ENCODE data around the gene CPZ.
"Not testable (repeated sequence)": the region's sequence is repeated elsewhere in the genome, so short reads cannot be mapped to it uniquely, and the experiment has no call there.

Gene CPZ

DNA sequence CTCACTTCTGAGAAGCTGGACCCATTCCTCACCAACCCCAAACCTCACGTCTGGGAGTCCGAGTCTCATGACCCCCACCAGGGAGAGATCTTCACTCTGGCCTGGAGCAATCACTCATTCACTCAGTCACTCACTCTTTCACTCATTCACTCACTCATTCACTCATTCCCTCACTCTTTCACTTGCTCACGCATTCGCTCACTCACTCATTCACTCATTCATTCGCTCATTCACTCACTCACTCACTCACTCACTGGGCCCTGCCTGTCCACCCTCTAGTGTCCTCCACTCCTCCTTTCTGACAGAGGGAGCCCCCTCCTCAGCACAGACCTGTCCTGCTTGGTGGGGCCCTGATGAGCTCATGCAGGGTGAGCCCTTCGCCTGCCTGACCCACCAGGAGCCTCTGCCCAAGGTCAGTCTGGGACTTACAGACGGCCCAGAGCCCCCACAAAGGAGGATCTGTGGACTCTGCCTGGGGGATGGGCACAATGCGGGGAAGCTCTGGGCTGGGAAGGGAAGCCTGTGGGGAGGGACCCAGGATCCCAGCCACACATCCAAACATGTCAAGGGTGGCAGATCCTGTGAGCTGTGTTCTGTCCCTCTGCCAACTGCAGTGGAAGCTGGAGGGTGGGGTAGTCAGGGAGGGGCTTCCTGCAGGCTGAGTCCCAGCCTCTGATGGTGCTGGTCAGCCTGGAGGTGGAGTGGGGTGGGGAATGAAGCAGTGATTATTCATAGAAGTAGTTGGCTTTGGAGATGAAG is 18.5 kb downstream of the CPZ start:
- DNase-seq (ENCODE audit: low spot score) = no peak

DNA sequence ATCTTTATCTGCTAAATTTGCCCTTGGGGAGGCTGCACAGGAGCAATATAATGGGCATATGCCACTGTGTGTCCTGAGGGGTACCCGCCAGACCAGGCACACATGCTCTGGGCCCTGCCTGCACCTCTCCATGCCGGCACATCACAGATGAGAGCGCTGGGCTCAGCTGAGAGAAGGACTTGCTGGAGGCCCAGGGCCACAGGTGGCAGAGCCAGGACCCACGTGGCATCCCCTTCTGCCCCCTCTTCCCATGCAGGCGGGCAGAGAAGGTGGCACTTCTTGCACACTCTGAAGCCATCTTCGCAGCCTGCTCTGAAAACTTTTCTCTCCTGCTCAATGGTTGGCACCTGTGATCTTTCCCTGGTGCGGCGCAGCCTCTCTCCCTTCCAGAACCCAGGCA is 20.1 kb downstream of the CPZ start:
- no peak for DNase-seq (ENCODE audit: low spot score)

DNA sequence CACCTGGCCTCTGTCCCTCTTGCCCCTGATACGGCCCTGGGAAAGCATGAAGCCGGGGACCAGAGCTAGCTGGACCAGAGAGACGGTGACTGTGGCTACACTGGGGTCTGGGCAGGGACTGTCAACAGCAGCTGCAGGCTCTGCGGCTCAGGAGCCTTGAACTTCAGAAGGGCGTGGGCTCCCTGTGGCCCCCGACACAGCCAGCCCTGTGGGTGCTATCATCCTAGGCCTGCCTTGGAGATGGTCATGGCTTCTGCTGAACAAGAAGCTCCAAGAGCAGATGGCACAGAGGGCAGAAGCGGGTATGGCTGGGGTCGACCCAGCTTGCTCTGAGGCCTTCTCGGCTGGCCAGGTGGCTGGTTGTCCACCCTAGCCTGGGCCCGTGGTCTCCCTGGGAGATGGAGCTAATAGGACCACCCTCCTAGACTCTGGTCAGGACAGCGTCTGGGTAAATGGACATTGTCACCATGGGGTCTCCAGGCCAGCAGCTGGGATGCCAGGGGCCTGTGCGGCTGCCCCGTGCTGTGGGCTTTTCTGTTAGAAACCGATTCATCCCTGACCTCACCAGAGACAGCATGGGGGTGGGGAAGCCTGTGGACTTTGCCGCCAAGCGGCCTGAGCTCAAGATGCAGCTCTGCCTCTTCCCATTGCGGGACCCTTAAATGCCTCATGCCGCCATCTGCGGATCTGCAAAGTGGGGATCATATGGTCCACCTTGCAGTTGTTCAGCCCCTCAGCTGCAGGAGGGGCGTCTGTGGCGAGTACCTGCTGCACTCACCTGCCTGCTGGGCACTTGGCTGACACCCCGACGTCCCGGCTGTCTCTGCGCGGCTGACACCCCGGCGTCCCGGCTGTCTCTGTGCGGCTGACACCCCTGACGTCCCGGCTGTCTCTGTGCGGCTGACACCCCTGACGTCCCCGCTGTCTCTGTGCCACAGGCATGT is 21.1 kb downstream of the CPZ start:
- DNase-seq (ENCODE audit: low spot score) = no peak

DNA sequence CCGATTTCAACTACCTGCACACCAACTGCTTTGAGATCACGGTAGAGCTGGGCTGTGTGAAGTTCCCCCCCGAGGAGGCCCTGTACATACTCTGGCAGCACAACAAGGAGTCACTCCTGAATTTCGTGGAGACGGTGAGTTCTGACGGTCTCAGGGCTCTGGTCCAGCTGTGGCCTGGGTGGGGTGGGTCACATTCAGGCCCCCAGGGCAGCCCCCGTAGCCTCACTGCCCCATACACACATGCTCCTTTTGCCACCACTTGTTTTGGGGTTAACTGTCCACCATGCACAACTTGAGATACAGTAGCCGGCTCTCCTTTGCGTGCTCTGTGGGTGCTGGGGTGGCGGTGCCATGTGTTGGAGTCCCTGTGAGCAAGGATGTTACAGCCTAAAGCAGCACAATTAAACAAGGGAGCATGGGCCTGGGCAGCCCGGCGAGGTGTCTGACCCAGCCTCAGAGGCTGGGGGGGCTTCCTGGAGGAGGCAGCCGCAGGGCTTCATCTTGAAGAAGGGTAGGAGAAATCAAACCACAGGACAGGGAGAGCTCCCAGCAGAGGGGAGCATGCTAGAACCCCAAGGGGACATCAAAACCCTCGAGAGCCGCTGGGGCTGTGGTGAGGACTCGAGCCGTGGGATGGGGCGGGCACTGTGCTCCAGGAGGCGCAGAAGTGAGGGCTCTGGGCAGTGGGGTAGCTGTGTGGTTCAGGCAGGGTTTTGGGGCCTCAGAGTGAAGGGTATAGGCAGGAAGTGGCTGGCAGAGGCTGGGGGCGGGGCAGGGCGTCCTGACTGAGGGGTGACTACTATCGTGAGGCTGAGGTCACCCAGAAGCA is 22.0 kb downstream of the CPZ start:
- DNase-seq (ENCODE audit: low spot score) = no peak

DNA sequence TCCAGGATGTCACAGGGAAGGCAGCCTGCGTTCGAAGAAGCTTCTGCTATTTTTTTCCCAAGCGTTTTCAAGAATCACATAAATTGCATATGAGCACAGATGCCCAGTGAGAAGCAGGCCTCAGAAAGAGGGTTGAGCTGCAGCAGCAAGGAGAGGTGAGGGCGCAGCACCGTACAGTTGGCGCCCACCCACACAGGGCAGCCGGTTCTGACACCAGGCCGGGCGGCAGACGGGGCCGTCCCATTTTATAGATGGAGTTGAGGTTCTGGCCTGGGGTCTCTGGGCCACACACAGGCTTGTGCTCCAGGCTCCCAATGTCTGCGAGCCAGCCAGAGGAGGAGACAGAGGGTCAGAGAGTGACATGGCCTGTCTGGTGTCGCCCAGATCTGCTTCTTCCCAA is 22.8 kb downstream of the CPZ start:
- DNase-seq (ENCODE audit: low spot score) = no peak

DNA sequence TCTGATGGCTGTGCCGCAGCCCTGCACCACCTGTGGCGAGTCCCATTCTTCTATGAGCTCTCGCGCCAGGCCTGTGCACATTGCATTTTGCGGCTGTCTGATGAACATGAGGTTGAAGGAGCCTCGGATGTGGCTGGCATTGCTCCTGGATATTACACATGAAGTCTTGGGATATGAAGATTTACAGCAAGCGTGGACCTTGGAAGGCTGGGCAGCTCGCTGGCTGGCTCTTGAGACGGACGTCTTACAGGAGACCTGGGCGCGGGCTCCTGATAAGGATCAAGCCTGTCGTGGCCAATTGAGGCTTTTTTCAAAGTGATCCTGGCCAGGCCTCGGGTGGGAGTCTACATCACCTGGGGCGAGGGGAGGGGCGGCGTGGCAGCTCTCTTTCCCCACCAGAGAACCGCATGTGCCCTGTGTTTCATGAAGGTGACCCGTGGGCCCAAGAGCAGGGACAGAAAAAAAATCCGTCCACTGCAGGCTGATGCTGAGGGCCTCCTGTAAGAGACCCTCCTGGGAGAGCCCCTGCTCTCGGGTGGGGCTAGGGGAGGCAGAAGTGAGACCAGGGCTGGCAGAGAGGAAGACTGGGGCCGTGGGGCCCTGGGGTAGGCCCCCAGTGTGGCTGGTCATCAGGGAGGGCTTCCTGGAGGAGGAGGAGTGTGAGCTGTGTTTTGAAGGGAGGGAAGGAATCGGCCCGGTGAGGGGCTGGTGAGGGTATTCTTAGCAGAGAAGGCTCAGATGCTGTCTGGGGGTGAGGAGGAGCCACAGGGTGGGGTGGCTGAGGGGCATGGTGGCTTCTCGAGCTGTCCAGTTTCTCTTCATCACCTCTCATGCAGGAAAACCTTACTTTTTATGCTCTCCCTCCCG is 23.6 kb downstream of the CPZ start:
- no peak for DNase-seq (ENCODE audit: low spot score)

DNA sequence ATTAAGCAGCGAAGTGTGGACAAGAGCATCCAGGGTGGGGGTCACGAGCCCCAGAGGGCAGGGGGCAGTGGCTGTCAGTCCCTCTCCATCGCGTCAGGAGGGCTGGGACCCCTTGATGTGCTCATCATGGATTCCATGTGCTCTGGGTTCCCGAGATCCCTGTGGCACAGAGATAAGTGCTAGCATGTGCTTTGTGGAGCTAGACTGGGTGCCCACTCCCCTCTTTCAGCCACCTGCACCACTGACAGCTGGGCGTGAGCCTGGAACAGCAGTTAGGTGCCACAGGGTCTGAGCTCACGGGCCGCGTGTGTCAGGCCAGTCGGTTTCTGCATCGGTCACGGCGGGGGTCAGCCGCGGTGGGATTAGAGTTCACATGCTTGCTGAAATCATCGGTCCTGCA is 24.3 kb downstream of the CPZ start:
- DNase-seq (ENCODE audit: low spot score) = no peak

DNA sequence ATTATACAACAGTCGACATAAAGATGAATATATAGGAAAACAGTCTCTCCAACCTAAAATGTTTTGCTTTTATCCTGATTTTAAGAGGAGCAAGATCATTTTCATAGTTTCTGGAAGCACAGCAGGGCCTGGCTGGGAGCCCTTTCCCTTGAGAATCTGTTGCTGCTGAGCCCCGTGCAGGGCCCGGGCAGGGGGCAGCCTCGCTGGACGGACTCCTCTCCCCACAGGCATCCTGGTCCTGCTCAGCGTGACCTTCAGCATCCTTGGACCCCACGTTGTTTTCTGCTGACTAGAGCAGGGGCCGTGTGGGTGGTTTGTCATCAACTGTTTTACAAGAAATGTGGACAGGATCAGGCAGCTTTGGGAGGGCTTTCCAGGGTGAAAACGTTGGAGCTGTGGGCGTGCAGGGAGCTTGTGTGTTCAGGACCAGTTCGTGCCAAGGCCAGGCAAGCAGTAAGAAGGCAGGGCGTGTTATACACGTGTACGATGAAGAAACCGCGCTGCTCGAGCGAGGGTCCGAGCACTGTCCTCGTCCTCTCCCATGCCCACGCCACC is 25.0 kb downstream of the CPZ start:
- no peak for DNase-seq (ENCODE audit: low spot score)

DNA sequence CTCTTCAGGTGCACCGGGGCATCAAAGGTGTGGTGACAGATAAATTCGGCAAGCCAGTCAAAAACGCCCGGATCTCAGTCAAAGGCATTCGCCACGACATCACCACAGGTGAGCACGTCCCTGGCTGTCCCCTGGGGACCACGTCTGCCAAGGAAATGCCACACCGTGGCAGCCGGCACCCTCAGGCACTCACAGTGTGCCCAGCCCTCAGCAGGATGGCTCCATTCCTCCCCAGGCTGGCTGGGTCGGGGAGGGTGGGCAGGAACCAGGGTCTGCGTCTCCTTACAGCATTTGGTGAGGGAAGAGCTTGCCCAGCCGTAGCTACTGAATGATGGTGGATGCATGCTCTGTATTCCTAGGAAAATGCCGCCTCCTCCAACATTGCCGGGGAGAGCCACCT is 25.9 kb downstream of the CPZ start:
- no peak for DNase-seq (ENCODE audit: low spot score)

DNA sequence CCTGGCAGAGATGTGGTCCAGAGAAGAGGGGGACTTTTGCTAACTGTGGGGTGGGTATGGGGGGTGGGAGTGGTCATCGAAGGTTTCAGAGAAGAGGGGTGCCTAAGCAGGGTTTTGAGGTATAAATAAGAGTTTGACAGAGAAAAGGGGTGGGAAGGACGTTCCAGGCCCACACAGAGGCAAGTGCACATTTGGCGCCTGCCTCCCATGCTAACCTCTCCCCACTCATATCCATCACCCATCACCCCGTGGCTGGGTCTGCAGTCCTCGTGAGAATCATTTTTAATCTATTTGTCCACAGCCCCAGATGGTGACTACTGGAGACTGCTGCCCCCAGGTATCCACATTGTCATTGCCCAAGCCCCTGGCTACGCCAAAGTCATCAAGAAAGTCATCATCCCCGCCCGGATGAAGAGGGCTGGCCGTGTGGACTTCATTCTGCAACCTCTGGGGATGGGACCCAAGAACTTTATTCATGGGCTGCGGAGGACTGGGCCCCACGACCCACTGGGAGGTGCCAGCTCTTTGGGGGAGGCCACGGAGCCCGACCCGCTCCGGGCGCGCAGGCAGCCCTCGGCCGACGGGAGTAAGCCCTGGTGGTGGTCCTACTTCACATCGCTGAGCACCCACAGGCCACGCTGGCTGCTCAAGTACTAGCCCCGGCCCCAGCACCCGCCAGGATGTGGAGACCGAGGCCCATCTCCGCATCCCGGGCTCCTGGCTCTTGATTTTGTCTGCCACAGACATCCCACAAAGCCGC is 26.6 kb downstream of the CPZ start:
- no peak for DNase-seq (ENCODE audit: low spot score)

DNA sequence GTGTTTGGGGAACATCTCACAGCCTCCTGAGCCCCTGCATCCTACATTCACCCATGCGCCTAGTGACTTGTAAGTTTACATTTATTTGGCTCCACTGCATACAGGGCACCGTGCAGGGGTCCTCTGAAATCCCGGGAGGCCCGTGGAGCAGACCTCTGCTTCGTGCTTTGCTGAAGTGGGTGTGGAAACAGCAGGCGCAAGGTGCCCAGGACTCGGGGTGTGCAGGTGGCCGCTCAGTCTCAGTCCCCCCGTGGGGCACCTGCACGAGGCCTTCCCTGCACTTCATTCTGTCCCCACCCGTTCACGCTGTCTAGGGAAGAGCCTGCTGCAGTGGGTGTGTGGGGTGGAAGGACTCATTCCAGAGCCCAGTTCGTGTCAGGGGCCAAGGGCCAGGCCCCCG is 28.6 kb downstream of the CPZ start:
- DNase-seq (ENCODE audit: low spot score) = not testable (repeated sequence)

DNA sequence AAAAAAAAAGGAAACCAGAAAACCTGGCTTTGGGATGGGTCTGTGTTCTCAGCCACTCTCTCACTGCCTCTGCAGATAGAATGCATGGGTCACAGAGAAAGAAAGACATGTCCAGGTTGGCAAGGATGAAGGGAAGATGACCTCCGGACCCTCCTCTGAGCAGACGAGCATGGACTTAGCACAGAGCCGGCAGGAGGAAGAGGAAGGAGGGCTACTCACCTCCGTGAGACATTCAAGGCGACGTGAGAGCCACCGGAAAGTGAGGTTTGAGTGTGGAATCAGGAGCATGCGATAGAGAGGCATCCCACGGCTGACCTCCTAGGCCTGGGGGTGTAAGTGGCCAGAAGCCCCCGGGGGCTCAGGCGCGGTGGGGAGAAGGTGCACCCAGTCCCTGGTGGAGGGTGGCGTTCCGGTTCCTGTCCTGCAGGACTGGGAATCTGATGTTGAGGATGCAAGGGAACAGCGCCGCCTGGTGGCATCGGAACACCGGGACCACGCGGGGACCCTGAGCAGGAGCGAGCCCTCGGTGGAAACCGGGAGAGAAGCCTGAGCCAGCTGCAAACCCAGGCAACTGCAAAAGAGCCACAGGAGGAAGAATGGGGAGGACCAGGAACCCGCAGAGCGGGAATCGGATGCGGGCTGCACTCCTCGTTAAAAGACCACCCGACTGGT is 32.2 kb downstream of the CPZ start:
- not testable (repeated sequence) for DNase-seq (ENCODE audit: low spot score)

DNA sequence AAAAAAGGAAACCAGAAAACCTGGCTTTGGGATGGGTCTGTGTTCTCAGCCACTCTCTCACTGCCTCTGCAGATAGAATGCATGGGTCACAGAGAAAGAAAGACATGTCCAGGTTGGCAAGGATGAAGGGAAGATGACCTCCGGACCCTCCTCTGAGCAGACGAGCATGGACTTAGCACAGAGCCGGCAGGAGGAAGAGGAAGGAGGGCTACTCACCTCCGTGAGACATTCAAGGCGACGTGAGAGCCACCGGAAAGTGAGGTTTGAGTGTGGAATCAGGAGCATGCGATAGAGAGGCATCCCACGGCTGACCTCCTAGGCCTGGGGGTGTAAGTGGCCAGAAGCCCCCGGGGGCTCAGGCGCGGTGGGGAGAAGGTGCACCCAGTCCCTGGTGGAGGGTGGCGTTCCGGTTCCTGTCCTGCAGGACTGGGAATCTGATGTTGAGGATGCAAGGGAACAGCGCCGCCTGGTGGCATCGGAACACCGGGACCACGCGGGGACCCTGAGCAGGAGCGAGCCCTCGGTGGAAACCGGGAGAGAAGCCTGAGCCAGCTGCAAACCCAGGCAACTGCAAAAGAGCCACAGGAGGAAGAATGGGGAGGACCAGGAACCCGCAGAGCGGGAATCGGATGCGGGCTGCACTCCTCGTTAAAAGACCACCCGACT is 37.8 kb downstream of the CPZ start:
- DNase-seq (ENCODE audit: low spot score) = not testable (repeated sequence)

DNA sequence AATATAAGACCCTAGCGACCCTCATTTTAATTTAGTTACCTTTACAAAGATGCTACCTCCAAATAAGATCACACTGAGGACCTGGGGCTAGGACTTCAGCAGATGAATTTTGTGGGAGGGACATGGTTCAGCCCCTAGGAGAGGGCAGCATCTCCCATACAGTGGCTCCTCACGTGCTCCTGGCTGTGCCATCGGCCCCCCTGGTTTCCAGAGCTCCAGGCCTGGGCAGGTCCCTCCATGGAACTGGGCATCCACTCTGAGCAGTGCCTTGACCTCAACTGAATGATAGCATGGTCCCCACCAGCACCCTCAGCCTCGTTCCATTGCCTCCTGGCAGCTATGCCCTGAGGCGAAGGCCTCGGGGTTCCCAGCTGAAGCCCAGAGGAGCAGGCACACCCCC is 39.3 kb downstream of the CPZ start:
- DNase-seq (ENCODE audit: low spot score) = not testable (repeated sequence)

DNA sequence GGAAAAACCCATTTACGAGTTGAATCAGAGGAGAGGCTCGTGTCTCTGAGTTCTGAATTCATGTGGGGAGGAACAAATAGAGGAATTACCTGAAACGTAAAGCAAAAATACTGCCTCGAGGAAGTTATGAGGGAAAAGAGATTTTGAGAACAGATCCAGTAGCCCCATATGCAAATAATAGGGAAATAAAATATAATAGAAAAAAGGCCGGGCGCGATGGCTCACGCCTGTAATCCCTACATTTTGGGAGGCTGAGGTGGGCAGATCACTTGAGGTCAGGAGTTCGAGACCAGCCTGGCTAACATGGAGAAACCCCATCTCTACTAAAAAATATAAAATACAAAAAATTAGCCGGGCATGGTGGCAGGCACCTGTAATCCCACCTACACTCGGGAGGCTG is 42.2 kb downstream of the CPZ start:
- not testable (repeated sequence) for DNase-seq (ENCODE audit: low spot score)

DNA sequence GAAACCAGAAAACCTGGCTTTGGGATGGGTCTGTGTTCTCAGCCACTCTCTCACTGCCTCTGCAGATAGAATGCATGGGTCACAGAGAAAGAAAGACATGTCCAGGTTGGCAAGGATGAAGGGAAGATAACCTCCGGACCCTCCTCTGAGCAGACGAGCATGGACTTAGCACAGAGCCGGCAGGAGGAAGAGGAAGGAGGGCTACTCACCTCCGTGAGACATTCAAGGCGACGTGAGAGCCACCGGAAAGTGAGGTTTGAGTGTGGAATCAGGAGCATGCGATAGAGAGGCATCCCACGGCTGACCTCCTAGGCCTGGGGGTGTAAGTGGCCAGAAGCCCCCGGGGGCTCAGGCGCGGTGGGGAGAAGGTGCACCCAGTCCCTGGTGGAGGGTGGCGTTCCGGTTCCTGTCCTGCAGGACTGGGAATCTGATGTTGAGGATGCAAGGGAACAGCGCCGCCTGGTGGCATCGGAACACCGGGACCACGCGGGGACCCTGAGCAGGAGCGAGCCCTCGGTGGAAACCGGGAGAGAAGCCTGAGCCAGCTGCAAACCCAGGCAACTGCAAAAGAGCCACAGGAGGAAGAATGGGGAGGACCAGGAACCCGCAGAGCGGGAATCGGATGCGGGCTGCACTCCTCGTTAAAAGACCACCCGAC is 43.5 kb downstream of the CPZ start:
- not testable (repeated sequence) for DNase-seq (ENCODE audit: low spot score)

DNA sequence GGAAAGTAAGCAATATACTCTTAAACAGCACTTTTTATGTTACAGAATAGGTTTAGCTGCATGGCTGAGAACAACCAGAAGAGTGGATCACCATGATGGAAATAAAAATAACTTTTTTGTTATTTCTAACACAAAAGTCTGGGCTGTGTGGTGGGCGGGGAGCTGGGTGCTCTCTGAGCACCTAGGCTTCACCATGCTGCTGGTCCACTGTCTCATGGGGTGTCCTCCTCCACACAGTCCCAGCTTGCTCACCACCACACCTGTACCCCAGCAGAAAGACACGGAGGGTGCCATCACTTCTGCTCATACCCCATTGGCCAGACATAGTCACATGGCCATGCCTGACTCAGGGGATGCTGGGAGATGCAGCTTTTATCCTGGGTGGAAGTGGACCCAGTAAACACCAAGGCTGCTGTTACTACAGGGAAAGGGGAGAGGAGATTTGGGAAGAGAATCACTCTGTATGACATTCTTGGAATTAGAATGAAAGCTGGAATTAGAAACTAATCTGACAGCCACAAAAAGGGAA is 45.0 kb downstream of the CPZ start:
- DNase-seq (ENCODE audit: low spot score) = no peak

DNA sequence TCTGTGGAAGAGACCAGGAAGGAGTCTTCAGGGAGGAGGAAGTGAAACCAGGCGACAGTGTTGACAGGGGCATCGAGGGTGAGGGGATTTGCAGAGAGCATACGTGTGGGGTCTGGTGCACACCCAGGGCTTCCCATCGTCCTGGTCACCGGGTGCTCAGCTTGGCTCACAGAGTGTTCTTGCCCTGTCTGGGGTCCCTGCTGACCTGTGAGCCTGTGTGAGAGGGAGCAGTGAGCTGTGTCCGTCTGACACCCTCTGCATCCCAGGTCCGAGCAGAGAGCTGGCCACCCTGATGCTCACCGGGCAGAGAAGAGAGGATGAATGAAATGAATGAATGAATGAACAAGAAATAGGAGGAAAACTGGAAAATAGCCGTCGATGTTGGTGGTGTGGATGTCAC is 46.5 kb downstream of the CPZ start:
- DNase-seq (ENCODE audit: low spot score) = no peak
